ENCODE measurements around the gene SNX11.
A peak's percentile ranks its signal among the peaks of the same experiment; 100 is the strongest.

GRCh38 chr17:48074322-48075081 lies 33.1 kb upstream of the SNX11 start:
- TF ChIP-seq, protein P1, sequence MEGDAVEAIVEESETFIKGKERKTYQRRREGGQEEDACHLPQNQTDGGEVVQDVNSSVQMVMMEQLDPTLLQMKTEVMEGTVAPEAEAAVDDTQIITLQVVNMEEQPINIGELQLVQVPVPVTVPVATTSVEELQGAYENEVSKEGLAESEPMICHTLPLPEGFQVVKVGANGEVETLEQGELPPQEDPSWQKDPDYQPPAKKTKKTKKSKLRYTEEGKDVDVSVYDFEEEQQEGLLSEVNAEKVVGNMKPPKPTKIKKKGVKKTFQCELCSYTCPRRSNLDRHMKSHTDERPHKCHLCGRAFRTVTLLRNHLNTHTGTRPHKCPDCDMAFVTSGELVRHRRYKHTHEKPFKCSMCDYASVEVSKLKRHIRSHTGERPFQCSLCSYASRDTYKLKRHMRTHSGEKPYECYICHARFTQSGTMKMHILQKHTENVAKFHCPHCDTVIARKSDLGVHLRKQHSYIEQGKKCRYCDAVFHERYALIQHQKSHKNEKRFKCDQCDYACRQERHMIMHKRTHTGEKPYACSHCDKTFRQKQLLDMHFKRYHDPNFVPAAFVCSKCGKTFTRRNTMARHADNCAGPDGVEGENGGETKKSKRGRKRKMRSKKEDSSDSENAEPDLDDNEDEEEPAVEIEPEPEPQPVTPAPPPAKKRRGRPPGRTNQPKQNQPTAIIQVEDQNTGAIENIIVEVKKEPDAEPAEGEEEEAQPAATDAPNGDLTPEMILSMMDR (conservative IDR thresholded peaks at IDR 0.05; ENCODE audit: low read length): peak; percentile 92
- TF ChIP-seq EZH2phosphoT487 (IDR thresholded peaks at IDR 0.05; ENCODE audit: borderline replicate concordance, low read depth, low read length): no peak

Measured in OCI-LY7 (cell line).